Brain microvascular endothelial cell (primary cell): ENCODE data around the gene C3orf70.

ENCODE experiments used
- DNase-seq: peaks from one replicate; pipeline ENCODE4 v3.0.0-alpha.2; 2020
- H3K27ac ChIP-seq: fragments of 250-450 bp; sonication (Bioruptor Pico); 2 replicates; pipeline ENCODE4 v1.5.1; 2020; ENCODE audit warnings: mild to moderate bottlenecking, moderate library complexity
- H3K27me3 ChIP-seq: fragments of 250-450 bp; sonication (Bioruptor Pico); replicated peaks from 2 replicates; pipeline ENCODE4 v1.5.1; 2020; ENCODE audit warnings: mild to moderate bottlenecking
- H3K36me3 ChIP-seq: fragments of 250-450 bp; sonication (Bioruptor Pico); replicated peaks from 2 replicates; pipeline ENCODE4 v1.5.1; 2020; ENCODE audit warnings: mild to moderate bottlenecking
- H3K4me3 ChIP-seq: 2 replicates; pipeline ENCODE4 v1.5.1; 2011; ENCODE audit warnings: low read depth, mild to moderate bottlenecking, control low read depth, low read length, moderate library complexity
- in situ Hi-C: cut with HindIII; loops from 2 replicates; pipeline ENCODE4 v1.10.0; 2017; ENCODE audit warnings: low sequenced_read_pairs, low pct_ligation_motif_present
- TF ChIP-seq, protein P1 (sequence below): IDR thresholded peaks from 2 replicates; pipeline ENCODE4 v1.5.1; 2011; ENCODE audit warnings: low read depth, mild to moderate bottlenecking, moderate library complexity, low read length, control low read depth, inconsistent platforms; ENCODE audit errors: missing control alignments

C3orf70 gene

DNA sequence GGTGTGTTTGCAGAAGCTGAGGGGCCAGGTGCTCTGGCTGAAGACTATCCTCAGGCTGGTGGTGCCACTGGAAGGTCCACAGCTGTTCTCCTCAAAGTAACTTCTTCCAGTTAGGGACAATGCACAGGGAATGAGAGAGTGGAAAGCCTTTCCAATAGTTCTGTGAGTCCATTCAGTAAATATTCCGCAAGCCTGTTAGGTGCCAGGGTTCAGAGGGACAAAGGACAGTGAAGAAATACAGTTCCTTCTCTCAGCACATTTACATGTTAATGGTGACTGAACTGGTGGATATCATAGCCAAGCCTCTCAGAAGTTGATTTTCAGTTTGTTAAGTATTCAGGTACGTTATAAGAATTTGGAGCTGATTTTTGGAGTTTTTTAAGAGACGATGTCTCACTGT, 122.5 kb downstream of the C3orf70 start:
- DNase-seq: no peak
- no peak overlapping the region for H3K27ac ChIP-seq
- TF ChIP-seq, protein P1, sequence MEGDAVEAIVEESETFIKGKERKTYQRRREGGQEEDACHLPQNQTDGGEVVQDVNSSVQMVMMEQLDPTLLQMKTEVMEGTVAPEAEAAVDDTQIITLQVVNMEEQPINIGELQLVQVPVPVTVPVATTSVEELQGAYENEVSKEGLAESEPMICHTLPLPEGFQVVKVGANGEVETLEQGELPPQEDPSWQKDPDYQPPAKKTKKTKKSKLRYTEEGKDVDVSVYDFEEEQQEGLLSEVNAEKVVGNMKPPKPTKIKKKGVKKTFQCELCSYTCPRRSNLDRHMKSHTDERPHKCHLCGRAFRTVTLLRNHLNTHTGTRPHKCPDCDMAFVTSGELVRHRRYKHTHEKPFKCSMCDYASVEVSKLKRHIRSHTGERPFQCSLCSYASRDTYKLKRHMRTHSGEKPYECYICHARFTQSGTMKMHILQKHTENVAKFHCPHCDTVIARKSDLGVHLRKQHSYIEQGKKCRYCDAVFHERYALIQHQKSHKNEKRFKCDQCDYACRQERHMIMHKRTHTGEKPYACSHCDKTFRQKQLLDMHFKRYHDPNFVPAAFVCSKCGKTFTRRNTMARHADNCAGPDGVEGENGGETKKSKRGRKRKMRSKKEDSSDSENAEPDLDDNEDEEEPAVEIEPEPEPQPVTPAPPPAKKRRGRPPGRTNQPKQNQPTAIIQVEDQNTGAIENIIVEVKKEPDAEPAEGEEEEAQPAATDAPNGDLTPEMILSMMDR: no peak
- H3K4me3 ChIP-seq: no peak overlapping the region
- no peaks in the 10 kb centered on the region for H3K36me3 ChIP-seq
- in situ Hi-C loops: no loop called here
- H3K27me3 ChIP-seq: no peaks in the 10 kb centered on the region

DNA sequence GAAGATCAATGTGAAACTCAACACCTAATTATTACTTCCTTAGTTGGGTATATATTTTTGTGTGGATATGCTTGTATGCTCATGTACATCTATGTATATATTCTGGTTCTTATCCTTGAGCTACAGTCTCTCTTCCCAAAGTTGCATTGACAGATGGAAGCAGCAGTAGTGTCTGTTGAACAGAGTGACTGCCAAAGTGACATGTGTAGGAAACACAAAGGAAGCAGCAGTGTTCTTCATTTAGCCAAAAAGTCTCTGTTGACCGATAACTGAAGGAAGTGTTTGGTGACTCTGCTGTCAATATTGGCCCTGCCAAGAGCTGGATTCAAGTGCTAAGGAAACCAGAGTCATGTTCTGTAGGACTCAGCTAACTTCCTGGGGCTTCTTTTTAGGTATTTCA, 123.8 kb downstream of the C3orf70 start:
- Histone ChIP-seq H3K36me3 (no peaks in the 10 kb centered on the region), H3K27me3 (no peaks in the 10 kb centered on the region), H3K4me3 (no peak overlapping the region), H3K27ac (no peak overlapping the region)
- no peak for DNase-seq
- TF ChIP-seq, protein P1: no peak
- in situ Hi-C loops: no loop called here

DNA sequence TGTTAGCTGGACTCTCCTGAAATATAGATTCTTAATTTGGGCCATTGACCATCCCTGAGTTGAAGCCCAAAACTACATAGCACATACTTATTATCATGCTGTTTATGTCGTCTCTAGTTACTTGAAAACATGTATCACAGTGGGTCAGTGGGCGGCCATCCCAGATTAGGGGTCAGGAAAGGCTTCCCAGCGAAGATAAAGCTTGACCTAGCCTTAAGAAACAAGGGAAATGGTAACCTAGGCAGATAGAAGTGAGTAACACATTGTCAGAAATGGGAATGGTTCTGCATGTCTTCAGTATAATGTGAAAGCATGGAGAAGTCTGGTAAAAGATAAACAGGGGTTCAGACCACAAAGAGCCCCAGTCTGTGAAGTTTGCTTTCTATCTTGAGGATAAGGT, 124.7 kb downstream of the C3orf70 start:
- Histone ChIP-seq H3K27me3 (no peaks in the 10 kb centered on the region), H3K4me3 (no peak overlapping the region), H3K36me3 (no peaks in the 10 kb centered on the region), H3K27ac (no peak overlapping the region)
- in situ Hi-C loops: no loop called here
- TF ChIP-seq, protein P1: no peak
- no peak for DNase-seq
